Activated CD4-positive, alpha-beta T cell treated with anti-CD3 and anti-CD28 coated beads, Interleukin-2, Interleukin-6, amounts not matched to agents 100 ng/mL and 50 ng/mL, durations not matched to agents 16 hours and 8 hours (primary cell): ENCODE measurements around the gene PROX1.
"Not testable (repeated sequence)": the region's sequence is repeated elsewhere in the genome, so short reads cannot be mapped to it uniquely, and the experiment has no call there.

Experiments used
- DNase-seq: peaks from one replicate; pipeline ENCODE4 v3.0.0-alpha.2; 2020

PROX1 gene

DNA sequence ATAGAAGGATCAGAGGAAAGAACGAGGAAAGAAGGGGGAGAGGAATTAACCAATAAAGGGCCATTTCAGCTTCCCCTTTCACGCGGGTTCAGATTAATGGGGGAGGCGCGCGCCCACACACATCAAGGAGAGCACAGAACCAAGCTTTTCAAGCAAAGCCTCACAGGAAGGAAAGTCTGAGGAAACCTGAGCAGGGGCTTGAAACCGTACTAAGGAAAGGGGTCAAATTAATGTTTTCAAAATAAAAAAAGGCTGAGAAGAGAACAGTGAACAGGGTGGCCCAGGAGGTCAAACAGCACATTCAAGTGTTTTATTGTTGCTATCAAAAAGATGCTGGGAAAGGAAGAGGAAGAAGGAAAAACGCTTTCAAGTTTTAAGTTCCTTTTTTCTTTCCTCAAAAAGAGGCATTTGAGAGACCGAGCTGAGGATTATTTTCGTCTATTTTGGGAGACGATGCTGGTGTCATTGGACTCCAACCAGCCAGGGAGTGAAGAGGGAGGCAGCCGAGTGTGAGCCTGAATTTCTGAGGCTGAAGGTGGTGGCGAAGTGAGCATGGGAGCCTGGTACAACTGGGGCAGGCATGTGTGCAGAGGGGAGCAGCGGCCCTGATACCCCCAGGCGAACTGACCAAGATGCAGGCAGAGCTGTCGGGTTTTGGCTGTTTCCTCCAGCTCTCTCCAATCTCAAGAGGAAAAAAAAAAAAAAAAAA is 88.4 kb downstream of the PROX1 start:
- DNase-seq: no peak

DNA sequence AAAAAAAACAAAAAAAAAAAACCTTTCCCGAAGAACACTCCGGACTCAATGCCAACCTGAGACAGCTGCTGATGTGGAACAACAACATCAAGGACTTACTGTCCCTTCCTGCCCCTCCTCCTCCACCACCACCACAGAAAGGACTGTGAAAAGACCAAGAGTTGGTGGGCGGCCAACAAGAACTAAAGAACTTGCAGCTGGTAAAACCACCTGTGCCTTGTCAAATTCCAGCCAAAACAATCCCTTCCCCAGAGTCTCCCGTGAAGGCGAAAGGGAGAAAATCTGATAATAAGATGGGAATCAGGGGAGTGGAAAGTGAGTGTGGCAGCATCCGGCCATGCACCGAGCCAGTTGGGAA is 88.9 kb downstream of the PROX1 start:
- DNase-seq: no peak

DNA sequence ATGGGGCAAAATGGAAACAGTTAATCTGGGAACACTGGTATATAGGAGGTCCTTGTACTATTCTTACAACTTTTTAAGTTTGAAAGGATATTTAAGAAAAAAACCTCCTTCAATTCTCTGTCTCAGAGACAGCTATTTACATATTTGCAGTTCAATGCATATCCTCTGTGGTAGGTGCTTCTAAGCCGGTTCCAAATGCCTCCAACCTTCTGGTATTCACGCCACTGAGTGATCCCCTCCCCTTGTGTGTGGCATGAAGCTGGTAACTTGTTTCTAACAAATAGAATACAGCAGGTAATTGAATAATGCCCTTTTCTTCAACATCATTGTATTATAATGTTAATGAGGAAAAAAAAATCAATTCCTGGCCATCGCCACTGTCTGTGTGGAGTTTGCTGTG is 91.2 kb downstream of the PROX1 start:
- no peak for DNase-seq

DNA sequence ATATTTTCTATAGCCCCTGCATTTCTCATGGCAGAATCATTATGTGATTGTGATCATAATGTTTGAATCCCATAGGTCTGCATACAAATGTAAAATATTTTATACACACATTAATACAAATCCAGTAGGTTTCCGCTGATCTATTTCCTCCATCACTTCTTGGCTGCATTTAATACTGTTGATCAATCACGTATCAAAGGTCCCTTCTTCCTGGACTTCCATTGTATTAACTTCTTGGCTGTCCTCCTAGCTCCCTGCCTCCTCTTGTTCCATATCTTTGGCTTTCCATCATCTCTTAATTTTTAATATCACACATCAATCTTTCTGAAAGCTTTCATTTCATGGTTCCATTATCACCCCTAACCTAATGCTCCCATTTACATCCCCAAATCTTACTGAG is 97.6 kb downstream of the PROX1 start:
- DNase-seq: no peak

DNA sequence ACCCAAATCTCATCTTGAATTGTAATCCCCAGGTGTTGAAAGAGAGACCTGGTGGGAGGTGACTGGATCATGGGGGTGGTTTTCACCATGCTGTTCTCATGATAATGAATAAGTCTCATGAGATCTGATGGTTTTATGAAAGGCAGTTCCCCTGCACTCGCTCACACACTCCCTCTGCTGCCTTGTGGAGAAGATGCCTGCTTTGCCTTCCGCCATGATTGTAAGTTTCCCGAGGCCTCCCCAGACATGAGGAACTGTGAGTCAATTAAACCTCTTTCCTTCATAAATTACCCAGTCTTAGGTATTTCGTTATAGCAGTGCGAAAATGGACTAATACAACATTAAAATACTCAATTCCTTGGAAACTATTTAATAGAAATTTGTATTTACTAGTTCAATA is 99.2 kb downstream of the PROX1 start:
- no peak for DNase-seq

DNA sequence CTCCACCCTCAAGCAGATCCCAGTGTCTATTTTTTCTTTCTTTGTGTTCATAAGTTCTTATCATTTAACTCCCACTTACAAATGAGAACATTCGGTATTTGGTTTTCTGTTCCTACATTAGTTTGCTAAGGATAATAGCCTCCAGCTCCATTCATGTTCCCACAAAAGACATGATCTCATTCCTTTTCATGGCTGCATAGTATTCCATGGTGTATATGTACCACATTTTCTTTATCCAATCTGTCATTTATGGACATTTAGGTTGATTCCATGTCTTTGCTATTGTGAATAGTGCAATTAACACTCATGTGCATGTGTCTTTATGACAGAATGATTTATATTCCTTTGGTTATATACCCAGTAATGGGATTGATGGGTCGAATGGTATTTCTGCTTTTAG is 101.2 kb downstream of the PROX1 start:
- DNase-seq: not testable (repeated sequence)
